Activated naive CD8-positive, alpha-beta T cell treated with anti-CD3 and anti-CD28 coated beads, Interleukin-2, amount 50 U/mL, for 16 hours (primary cell): ENCODE measurements around the gene ALB.

ENCODE experiments used
- DNase-seq: peaks from one replicate; pipeline ENCODE4 v3.0.0-alpha.2; 2020; ENCODE audit warnings: low read depth, low spot score

Gene ALB

DNA sequence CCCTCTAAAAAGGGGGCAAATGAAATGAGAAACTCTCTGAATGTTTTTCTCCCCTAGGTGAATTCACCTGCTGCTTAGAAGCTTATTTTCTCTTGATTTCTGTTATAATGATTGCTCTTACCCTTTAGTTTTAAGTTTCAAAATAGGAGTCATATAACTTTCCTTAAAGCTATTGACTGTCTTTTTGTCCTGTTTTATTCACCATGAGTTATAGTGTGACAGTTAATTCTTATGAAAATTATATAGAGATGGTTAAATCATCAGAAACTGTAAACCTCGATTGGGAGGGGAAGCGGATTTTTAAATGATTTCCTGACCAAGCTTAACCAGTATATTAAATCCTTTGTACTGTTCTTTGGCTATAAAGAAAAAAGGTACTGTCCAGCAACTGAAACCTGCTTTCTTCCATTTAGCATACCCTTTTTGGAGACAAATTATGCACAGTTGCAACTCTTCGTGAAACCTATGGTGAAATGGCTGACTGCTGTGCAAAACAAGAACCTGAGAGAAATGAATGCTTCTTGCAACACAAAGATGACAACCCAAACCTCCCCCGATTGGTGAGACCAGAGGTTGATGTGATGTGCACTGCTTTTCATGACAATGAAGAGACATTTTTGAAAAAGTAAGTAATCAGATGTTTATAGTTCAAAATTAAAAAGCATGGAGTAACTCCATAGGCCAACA, 4.2 kb downstream of the ALB start:
- no peak for DNase-seq

GRCh38 chr4:73409012-73409862, 5.2 kb downstream of the ALB start:
- DNase-seq, result no peak

DNA sequence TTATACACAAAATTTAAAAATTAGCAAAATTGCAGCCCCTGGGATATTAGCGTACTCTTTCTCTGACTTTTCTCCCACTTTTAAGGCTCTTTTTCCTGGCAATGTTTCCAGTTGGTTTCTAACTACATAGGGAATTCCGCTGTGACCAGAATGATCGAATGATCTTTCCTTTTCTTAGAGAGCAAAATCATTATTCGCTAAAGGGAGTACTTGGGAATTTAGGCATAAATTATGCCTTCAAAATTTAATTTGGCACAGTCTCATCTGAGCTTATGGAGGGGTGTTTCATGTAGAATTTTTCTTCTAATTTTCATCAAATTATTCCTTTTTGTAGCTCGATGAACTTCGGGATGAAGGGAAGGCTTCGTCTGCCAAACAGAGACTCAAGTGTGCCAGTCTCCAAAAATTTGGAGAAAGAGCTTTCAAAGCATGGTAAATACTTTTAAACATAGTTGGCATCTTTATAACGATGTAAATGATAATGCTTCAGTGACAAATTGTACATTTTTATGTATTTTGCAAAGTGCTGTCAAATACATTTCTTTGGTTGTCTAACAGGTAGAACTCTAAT, 6.0 kb downstream of the ALB start:
- DNase-seq, result no peak

DNA sequence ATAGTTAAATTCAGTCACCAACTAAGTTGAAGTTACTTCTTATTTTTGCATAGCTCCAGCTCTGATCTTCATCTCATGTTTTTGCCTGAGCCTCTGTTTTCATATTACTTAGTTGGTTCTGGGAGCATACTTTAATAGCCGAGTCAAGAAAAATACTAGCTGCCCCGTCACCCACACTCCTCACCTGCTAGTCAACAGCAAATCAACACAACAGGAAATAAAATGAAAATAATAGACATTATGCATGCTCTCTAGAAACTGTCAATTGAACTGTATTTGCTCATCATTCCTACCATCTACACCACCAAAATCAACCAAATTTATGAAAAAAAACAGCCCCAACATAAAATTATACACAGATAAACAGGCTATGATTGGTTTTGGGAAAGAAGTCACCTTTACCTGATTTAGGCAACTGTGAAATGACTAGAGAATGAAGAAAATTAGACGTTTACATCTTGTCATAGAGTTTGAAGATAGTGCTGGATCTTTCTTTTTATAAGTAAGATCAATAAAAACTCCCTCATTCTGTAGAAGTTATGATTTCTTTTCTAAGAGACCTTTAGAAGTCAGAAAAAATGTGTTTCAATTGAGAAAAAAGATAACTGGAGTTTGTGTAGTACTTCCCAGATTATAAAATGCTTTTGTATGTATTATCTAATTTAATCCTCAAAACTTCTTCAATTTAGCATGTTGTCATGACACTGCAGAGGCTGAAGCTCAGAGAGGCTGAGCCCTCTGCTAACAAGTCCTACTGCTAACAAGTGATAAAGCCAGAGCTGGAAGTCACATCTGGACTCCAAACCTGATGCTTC, 7.0 kb downstream of the ALB start:
- no peak for DNase-seq

- DNase-seq, result no peak
Measured at GRCh38 chr4:73411731-73412414, 7.8 kb downstream of the ALB start.

GRCh38 chr4:73413294-73413755, 9.2 kb downstream of the ALB start:
- DNase-seq, result no peak

- DNase-seq, result no peak
Measured at GRCh38 chr4:73414936-73415271, 10.8 kb downstream of the ALB start.

DNA sequence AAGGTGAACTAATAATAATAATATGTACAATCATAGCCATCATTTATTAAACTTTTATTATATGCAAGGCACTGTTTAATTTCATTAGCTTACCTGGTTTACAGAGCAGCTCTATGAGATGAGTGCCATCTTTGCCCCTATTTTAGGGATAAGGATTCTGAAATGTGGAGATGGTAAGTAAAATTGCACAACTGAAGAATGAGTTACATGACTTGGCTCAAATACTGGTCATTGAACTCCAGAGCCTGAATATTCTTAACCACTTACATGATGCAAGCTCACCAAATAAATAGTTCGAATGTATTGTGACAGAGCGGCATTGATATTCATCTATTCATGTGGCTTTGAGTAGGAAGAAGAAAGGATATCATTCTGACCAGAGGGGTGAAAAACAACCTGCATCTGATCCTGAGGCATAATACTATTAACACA, 11.7 kb downstream of the ALB start:
- DNase-seq, result no peak

- DNase-seq, result no peak
Measured at GRCh38 chr4:73416423-73417087, 12.5 kb downstream of the ALB start.

DNA sequence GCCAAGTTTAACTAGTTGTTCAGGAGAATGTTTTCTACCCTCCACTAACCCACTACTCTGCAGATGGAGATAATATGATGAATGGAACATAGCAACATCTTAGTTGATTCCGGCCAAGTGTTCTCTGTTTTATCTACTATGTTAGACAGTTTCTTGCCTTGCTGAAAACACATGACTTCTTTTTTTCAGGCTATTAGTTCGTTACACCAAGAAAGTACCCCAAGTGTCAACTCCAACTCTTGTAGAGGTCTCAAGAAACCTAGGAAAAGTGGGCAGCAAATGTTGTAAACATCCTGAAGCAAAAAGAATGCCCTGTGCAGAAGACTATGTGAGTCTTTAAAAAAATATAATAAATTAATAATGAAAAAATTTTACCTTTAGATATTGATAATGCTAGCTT, 13.3 kb downstream of the ALB start:
- no peak for DNase-seq

DNA sequence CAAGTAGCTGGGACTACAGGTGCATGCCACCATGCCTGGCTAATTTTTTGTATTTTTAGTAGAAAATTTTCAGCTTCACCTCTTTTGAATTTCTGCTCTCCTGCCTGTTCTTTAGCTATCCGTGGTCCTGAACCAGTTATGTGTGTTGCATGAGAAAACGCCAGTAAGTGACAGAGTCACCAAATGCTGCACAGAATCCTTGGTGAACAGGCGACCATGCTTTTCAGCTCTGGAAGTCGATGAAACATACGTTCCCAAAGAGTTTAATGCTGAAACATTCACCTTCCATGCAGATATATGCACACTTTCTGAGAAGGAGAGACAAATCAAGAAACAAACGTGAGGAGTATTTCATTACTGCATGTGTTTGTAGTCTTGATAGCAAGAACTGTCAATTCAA, 13.9 kb downstream of the ALB start:
- DNase-seq, result no peak

DNA sequence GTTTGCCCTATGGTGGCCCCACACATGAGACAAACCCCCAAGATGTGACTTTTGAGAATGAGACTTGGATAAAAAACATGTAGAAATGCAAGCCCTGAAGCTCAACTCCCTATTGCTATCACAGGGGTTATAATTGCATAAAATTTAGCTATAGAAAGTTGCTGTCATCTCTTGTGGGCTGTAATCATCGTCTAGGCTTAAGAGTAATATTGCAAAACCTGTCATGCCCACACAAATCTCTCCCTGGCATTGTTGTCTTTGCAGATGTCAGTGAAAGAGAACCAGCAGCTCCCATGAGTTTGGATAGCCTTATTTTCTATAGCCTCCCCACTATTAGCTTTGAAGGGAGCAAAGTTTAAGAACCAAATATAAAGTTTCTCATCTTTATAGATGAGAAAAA, 14.6 kb downstream of the ALB start:
- no peak for DNase-seq

- no peak for DNase-seq
Measured at GRCh38 chr4:73419106-73420038, 15.3 kb downstream of the ALB start.

DNA sequence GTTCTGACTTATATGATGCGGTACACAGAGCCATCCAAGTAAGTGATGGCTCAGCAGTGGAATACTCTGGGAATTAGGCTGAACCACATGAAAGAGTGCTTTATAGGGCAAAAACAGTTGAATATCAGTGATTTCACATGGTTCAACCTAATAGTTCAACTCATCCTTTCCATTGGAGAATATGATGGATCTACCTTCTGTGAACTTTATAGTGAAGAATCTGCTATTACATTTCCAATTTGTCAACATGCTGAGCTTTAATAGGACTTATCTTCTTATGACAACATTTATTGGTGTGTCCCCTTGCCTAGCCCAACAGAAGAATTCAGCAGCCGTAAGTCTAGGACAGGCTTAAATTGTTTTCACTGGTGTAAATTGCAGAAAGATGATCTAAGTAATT, 16.5 kb downstream of the ALB start:
- DNase-seq, result no peak

GRCh38 chr4:73421708-73422457, 17.8 kb downstream of the ALB start:
- DNase-seq, result no peak

- no peak for DNase-seq
Measured at GRCh38 chr4:73422458-73422752, 18.3 kb downstream of the ALB start.

GRCh38 chr4:73423184-73423583, 19.1 kb downstream of the ALB start:
- no peak for DNase-seq

DNA sequence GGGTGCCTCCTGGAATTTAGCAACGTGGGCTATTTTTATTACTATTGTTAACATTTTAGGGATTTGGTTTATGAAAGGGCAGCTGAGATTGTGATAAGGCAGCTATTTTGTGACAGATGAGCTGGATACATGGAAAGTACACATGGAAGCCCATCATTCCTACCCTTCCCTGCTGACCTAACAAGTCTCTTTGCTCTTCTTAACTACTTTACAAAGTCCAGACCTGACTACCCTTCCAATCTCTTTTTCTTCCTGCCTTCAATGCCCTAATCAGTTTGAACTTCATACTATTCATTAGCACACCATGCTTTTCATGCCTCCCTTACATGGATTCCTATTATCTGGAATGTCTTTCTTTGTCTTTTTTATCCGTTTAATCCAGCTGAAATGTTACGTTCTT, 22.6 kb downstream of the ALB start:
- no peak for DNase-seq

- DNase-seq, result no peak
Measured at GRCh38 chr4:73429118-73429517, 25.0 kb downstream of the ALB start.
